DOHH2 (cell line): ENCODE results near the gene YBX2.
A peak's percentile ranks its signal among the peaks of the same experiment; 100 is the strongest.

ENCODE experiments used
- H3F3A ChIP-seq: fragments of 200-600 bp; sonication (generic), shearing (Covaris generic); 2 replicates; pipeline ENCODE4 v1.6.0; 2016; ENCODE audit warnings: antibody characterized with exemption, mild to moderate bottlenecking; ENCODE audit not compliant: control insufficient read depth, insufficient read depth
- H3K27ac ChIP-seq: fragments of 200-600 bp; sonication (generic); 2 replicates; pipeline ENCODE4 v1.5.1; 2014; ENCODE audit warnings: low read depth, mild to moderate bottlenecking, low read length, moderate library complexity
- H3K27me3 ChIP-seq: fragments of 200-600 bp; sonication (generic); 2 replicates; pipeline ENCODE4 v1.6.1; 2014; ENCODE audit warnings: mild to moderate bottlenecking, low read length, mixed read lengths; ENCODE audit not compliant: control insufficient read depth
- H3K36me3 ChIP-seq: fragments of 200-600 bp; sonication (generic); 2 replicates; pipeline ENCODE4 v1.6.1; 2014; ENCODE audit warnings: mild to moderate bottlenecking, low read length, moderate library complexity, mixed read lengths; ENCODE audit not compliant: control insufficient read depth
- H3K4me1 ChIP-seq: fragments of 200-600 bp; sonication (generic); 2 replicates; pipeline ENCODE4 v1.6.1; 2014; ENCODE audit warnings: mild to moderate bottlenecking, low read length, mixed read lengths; ENCODE audit not compliant: control insufficient read depth
- H3K4me2 ChIP-seq: fragments of 200-600 bp; sonication (generic); 2 replicates; pipeline ENCODE4 v1.6.0; 2014; ENCODE audit warnings: mild to moderate bottlenecking, low read length, moderate library complexity
- H3K4me3 ChIP-seq: fragments of 200-600 bp; sonication (generic); 2 replicates; pipeline ENCODE4 v1.5.1; 2014; ENCODE audit warnings: mild to moderate bottlenecking, low read length, mixed read lengths
- H3K79me2 ChIP-seq: fragments of 200-600 bp; sonication (generic); 2 replicates; pipeline ENCODE4 v1.6.1; 2014; ENCODE audit warnings: mild to moderate bottlenecking, low read length, mixed read lengths; ENCODE audit not compliant: control insufficient read depth
- H3K9me2 ChIP-seq: fragments of 200-600 bp; sonication (generic); replicated peaks from 2 replicates; pipeline ENCODE4 v1.6.1; 2014; ENCODE audit warnings: mild to moderate bottlenecking, low read length, mixed read lengths; ENCODE audit not compliant: control insufficient read depth
- H3K9me3 ChIP-seq: fragments of 200-600 bp; sonication (generic); 2 replicates; pipeline ENCODE4 v1.6.1; 2014; ENCODE audit warnings: antibody characterized with exemption, low read length, mixed read lengths; ENCODE audit not compliant: control insufficient read depth, insufficient read depth
- H4K20me1 ChIP-seq: fragments of 200-600 bp; sonication (generic); 2 replicates; pipeline ENCODE4 v1.6.0; 2014; ENCODE audit warnings: low read depth, mild to moderate bottlenecking, antibody characterized with exemption, low read length, moderate library complexity; ENCODE audit not compliant: control insufficient read depth, insufficient read depth
- EZH2phosphoT487 ChIP-seq: fragments of 200-600 bp; sonication (generic); IDR thresholded peaks from 2 replicates; pipeline ENCODE4 v1.6.1; 2017; ENCODE audit warnings: borderline replicate concordance, mild to moderate bottlenecking, antibody characterized with exemption, low read length, moderate library complexity, mixed read lengths
- TF ChIP-seq, protein P1 (sequence below): fragments of 200-600 bp; sonication (generic); IDR thresholded peaks from one replicate; pipeline ENCODE4 v1.5.1; 2014; ENCODE audit warnings: antibody characterized with exemption, mild to moderate bottlenecking, low read depth, low read length; ENCODE audit not compliant: poor library complexity, severe bottlenecking

YBX2 gene

GRCh38 chr17:7282752-7283321 lies 11.6 kb downstream of the YBX2 start:
- no peak overlapping the region for H3K27ac ChIP-seq
- peaks cover 3% of the 10 kb centered on the region; the same call in 1 of the 2 replicates for H3F3A ChIP-seq
- no peaks in the 10 kb centered on the region for H3K9me2 ChIP-seq
- H3K4me3 ChIP-seq: no peak overlapping the region
- peaks cover 31% of the 10 kb centered on the region for H3K4me1 ChIP-seq
- no peak overlapping the region for H3K4me2 ChIP-seq
- no peaks in the 10 kb centered on the region for H3K9me3 ChIP-seq
- no peaks in the 10 kb centered on the region for H3K36me3 ChIP-seq
- no peaks in the 10 kb centered on the region for H3K79me2 ChIP-seq
- no peaks in the 10 kb centered on the region for H4K20me1 ChIP-seq
- H3K27me3 ChIP-seq: peaks cover 36% of the 10 kb centered on the region
- TF ChIP-seq, protein P1, sequence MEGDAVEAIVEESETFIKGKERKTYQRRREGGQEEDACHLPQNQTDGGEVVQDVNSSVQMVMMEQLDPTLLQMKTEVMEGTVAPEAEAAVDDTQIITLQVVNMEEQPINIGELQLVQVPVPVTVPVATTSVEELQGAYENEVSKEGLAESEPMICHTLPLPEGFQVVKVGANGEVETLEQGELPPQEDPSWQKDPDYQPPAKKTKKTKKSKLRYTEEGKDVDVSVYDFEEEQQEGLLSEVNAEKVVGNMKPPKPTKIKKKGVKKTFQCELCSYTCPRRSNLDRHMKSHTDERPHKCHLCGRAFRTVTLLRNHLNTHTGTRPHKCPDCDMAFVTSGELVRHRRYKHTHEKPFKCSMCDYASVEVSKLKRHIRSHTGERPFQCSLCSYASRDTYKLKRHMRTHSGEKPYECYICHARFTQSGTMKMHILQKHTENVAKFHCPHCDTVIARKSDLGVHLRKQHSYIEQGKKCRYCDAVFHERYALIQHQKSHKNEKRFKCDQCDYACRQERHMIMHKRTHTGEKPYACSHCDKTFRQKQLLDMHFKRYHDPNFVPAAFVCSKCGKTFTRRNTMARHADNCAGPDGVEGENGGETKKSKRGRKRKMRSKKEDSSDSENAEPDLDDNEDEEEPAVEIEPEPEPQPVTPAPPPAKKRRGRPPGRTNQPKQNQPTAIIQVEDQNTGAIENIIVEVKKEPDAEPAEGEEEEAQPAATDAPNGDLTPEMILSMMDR: no peak
- no peak for TF ChIP-seq EZH2phosphoT487

- H3K4me1 ChIP-seq: peaks cover 31% of the 10 kb centered on the region
- peak overlapping the region; percentile 73 for H3K4me3 ChIP-seq
- H3K9me2 ChIP-seq: no peaks in the 10 kb centered on the region
- H4K20me1 ChIP-seq: no peaks in the 10 kb centered on the region
- no peaks in the 10 kb centered on the region for H3K9me3 ChIP-seq
- H3K27me3 ChIP-seq: peaks cover 30% of the 10 kb centered on the region
- H3F3A ChIP-seq: peaks cover 3% of the 10 kb centered on the region; the same call in 1 of the 2 replicates
- no peak overlapping the region for H3K27ac ChIP-seq
- H3K36me3 ChIP-seq: no peaks in the 10 kb centered on the region
- TF ChIP-seq EZH2phosphoT487: no peak
- TF ChIP-seq, protein P1: no peak
- no peaks in the 10 kb centered on the region for H3K79me2 ChIP-seq
- peak overlapping the region; percentile 92 for H3K4me2 ChIP-seq
Observed at GRCh38 chr17:7281953-7282751, 12.3 kb downstream of the YBX2 start.

DNA sequence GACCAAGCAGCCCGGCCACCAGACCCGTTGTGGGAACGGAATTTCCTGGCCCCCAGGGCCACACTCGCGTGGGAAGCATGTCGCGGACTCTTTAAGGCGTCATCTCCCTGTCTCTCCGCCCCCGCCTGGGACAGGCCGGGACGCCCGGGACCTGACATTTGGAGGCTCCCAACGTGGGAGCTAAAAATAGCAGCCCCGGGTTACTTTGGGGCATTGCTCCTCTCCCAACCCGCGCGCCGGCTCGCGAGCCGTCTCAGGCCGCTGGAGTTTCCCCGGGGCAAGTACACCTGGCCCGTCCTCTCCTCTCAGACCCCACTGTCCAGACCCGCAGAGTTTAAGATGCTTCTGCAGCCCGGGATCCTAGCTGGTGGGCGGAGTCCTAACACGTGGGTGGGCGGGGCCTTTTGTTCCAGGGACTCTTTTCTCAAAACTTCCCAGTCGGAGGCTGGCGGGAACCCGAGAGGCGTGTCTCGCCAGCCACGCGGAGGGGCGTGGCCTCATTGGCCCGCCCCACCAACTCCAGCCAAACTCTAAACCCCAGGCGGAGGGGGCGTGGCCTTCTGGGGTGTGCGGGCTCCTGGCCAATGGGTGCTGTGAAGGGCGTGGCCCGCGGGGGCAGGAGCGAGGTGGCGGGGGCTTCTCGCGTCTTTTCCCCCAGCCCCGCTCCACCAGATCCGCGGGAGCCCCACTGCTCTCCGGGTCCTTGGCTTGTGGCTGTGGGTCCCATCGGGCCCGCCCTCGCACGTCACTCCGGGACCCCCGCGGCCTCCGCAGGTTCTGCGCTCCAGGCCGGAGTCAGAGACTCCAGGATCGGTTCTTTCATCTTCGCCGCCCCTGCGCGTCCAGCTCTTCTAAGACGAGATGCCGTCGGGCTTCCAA lies 13.1 kb downstream of the YBX2 start, which contains the start of gene SLC2A4:
Gene SLC2A4 (plus strand): TSS at position 645 of the 879 bp plus-strand sequence. CDS start 217 bp downstream, at position 862.
- Histone ChIP-seq H3K36me3 (no peaks in the 10 kb centered on the region), H3K9me3 (no peaks in the 10 kb centered on the region), H3K4me3 (peak within 1 kb of the TSS; percentile 73), H3K4me2 (peak within 1 kb of the TSS; percentile 92), H4K20me1 (no peaks in the 10 kb centered on the region), H3K79me2 (no peaks in the 10 kb centered on the region), H3F3A (peaks cover 3% of the 10 kb centered on the region; the same call in 1 of the 2 replicates), H3K4me1 (peaks cover 26% of the 10 kb centered on the region), H3K27ac (no peak within 1 kb of the TSS), H3K27me3 (peaks cover 24% of the 10 kb centered on the region), H3K9me2 (no peaks in the 10 kb centered on the region)
- no peak for TF ChIP-seq EZH2phosphoT487
- TF ChIP-seq, protein P1: no peak
